GM21723 (cell line): Measurements from ENCODE around the gene ALKBH3.

ENCODE experiments used
- ATAC-seq: cut with Tn5 transposase; IDR thresholded peaks from one replicate; pipeline ENCODE4 v1.9.1; 2021; ENCODE audit warnings: mild to moderate bottlenecking, moderate library complexity; ENCODE audit not compliant: unreplicated experiment

The ALKBH3 gene

DNA sequence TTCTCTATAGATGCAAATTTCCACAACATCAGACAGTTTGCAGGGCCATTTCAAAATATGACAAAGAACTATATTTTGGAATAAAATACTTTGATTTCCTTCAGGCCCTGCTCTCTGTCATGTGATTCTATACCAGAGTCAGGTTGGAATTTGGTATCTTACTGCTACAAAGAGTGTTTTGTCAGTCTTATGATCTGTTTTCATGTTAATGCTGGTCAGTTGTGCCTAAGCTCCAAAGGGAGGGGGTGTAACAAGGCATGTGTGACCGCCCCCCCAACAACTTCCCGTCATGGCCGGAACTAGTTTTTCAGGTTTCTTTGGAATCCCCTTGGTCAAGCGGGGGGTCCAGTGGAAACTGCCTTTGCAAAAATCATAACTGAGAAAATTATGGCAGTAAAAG, 76.9 kb downstream of the ALKBH3 start:
- no peak for ATAC-seq

DNA sequence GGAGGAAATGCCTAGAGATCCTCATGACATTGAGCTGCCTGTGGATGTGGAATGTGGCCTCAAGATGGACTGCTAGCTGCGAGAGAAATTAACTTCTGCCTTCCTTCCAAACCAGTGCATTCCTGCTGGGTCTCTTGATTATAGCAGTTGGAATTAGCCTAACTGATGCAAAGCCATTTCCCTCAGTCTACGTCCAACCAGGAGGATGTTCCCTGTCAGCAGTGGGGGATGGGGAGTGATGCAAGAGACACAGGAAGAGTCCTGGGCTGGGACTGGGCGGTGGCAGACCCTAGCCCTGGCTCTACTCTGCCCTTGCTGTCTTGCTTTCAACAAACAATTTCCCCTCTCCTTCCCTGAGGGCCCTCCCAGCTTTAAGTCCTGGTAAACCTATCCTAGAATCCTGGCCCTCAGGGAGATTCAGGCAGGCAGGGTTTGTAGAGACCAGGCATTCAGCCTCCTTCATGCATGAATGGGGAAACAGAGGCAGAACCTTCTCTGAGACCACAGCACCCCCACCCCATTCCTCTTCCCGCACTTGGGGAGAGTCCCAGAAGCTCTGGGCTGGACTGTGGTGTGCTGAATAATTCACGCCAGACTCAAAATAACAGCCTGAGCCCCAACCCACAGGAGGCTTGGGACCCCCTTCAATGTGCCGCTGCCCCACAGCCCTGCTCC, 78.8 kb downstream of the ALKBH3 start:
- no peak for ATAC-seq

DNA sequence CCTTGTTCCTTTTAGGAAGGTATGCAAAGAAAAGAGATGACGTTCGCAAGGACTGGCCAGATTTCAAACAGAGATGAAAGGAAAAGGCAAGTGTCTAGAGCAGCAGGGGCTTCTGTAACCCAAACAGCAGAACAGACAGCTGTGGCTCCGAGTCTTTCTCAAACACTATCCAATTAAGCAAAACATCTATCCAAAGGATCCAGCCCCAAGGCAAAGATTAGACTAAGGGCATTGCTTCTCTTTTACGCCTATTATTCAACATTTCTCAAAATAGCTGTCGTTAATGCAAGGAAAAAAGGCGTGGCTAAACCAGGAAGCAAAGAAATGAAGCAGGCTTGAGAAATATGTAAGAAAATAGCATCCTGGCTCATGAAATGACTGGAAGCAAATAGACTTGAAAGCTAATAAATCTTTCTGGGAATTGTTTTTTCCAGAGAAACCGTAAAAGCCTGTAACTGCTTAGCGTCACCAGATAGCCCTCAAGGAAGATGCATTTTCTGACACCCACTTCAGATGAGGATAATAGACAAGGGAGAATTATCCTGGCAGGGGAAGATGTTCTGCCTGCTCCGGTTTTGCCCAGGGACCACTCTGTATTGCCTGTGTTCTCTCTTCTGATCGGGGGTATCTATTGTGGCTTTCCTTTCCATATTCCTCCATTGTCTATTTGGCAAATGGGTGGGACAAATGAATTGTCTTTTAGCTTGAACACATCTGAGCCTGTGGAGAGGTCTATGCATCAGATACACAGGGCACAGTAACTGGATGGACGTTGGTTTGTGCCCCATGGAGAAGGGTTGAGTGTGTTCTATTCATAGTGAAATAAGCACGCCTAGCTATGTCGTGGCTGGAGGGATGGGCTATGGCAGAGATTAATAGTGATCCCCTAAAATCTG, 82.0 kb downstream of the ALKBH3 start:
- no peak for ATAC-seq

DNA sequence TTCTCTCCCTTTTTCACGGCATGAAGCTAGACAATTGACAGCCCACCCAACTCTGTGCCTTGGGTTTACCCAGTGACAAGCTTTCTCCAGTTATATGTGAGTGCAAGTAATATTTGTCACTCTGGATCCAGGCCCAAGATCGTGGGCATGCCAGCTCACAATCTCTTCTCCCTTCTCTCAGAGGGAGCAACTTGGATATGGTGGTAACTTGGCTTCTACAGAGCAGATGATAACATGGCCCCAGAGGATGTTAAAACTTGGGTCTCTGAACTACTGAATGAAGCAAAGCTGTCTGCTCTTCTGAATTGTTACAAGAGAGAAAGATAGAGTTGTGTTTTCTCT, 82.6 kb downstream of the ALKBH3 start:
- ATAC-seq = no peak

DNA sequence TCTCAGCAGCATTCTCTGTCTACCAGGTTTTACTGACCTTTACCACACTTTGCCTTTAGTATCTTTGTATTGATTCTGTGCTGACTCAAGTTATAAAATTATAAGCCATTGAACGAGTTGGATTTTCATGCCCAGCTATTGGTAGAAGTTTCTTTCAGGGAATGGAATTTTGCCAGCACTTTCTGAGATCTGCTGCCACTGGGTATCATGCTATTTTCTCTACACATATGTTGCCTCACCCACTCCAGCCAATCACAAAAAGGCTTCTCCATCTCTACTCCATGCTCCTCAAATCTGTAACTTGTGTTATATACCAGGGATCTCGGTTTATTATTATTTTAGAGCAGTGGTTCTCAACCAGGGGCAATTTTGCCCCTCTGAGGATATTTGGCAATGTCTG, 87.0 kb downstream of the ALKBH3 start:
- ATAC-seq = no peak

DNA sequence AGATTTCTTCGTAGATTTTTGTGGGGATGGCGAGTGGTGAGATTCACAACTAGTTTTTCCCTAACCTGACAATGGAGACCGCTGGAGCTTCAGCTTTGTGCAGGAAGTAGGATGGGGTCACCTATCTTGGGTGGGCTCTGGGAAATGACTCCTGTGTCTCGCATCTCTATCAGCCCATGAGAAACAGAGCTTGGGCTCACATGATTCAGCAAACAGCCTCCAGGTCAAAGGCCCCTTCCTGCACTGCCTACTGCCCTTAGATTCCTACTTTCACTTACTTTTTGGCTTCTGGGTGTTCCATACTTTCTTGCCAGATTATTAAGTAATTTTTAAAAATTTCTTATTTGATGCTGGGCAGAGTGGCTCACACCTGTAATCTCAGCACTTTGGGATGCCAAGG, 88.1 kb downstream of the ALKBH3 start:
- no peak for ATAC-seq

DNA sequence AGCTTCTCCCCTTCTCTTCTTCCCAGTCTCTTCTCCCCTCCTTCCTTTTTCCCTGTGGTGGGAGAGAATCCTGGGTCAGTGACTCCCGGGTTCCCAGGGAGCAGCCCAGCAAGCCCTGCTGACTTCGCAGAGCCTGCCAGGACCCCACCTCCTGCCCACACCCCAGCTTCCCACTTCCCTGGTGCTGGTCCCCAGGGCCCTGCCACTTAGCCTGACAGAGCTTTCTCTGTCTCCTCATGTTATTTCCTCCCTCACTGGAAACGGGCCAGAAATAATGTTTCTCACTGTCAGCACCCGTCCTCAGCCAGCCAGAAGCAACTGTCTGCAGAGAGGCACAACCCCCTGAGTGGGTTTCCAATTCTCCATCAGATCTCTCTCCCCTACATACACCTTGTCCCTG, 88.9 kb downstream of the ALKBH3 start:
- ATAC-seq = no peak
